HG03135 (cell line): Measurements from ENCODE around the gene MOCOS.

Source experiments
- ATAC-seq: cut with Tn5 transposase; IDR thresholded peaks from one replicate; pipeline ENCODE4 v1.9.1; 2021; ENCODE audit warnings: mild to moderate bottlenecking, moderate library complexity; ENCODE audit not compliant: unreplicated experiment

Gene MOCOS

DNA sequence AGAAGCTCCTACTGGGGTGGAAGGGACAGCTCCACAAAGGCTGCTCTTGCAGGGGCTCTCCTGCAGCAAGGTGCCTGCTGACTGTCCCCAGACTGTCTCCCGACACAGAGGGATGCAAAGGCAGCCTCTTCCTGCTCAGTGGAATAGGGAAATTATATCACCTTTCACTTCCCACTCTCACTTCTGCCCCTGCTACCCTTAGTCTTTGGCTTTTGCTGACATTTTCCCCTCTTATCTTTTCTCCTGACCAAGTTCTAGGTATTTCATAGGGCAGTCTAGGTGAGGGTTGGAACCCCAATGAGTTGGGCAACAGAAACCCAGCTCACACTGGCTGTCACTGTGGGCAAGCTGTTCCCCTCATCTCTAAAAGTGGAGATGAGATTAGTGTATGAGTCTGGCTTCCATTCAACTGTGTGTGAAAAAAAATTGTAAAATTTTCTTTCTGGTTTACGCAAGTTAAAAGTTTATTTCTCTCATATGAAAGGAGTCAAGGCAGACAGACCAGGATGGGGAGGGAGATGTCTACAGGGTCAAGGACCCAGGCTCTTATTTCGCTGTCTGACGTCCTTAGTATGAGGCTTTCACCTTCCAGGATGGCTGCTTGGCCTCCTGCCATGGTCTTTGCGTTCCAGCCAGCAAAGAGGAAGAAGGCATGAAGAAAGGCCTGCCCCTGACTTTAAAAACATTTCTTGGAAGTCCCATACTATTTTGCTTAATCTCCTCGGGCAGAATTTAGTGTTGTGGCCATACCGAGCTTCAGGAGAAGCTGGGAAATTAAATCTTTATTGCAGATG is 7.5 kb upstream of the MOCOS start:
- ATAC-seq: no peak

GRCh38 chr18:36181441-36181840 is 5.9 kb upstream of the MOCOS start:
- ATAC-seq: no peak

DNA sequence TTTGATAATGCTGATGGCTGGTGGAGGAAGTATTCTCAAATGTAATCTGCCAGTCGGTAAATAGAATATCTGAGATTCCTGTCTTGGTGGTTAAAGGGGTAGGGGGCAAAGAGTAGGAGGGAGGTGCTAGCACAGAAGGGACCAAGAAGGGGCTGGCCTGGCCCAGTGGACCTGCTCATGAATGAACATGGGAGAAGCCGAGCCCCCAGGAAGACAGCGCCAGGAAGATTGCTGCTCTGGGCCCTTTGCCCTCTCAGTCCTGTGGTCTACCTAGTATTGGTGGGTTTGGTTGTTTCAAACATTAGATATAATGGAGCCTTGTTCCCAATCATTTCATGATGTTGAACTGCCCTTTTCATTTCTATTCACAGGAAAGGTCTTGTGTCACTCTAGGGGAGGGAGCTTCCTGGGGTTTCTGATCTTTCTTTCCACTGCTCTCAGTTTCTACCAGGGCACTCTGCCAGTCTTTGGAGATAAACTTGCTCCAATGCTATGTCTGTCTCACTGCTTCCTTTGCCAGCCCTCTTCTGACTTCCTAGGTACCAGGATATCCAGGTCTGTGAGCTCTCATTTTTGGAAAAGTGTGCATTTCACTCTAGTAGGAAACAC is 5.3 kb upstream of the MOCOS start:
- ATAC-seq: no peak

- no peak for ATAC-seq
Observed at GRCh38 chr18:36183033-36183432, 4.3 kb upstream of the MOCOS start.

DNA sequence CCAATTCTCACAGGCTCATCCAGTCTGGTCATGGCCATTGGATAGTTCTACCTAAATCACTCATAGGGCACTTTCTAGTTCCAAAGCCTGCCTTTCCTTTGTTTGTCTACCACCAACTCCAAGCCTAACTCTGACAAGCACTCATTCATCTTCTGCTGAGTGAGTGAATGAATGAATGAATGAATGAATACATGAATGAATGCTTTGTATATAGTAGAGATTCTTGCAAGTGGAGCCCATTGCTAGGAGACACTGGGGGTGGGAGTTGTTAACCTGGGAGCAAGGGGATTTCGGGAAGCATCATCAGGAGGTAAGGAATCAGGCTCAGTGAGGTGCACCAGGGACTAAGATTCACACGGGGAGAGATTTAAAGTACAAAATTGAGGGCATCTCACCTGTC is 3.3 kb upstream of the MOCOS start:
- ATAC-seq: no peak

DNA sequence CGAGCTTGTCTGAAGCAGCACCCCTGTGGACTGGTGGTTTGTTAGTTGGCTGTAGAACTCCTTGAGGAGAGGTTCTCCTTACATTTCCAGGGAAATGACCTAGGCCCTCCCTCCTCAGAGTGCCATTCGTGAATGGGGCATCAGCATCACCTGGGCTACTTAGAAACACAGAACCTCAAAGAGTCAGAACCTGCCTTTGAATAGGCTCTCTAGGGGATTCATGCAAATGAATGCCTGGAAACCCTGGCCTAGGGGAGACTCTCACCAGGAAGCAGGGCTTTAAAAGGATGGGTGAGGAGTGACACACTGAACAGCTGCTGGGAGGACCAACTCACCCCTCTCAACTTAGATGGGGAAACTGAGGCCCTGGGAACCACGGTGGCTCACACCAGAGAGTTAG is 2.1 kb upstream of the MOCOS start:
- ATAC-seq: no peak

GRCh38 chr18:36185901-36186460 is 1.3 kb upstream of the MOCOS start:
- ATAC-seq: no peak

GRCh38 chr18:36186461-36187192 is 670 bp upstream of the MOCOS start:
- no peak for ATAC-seq

GRCh38 chr18:36187826-36188721 is 777 bp downstream of the MOCOS start:
- ATAC-seq: no peak

GRCh38 chr18:36188916-36189315 is 1.6 kb downstream of the MOCOS start:
- ATAC-seq: no peak

DNA sequence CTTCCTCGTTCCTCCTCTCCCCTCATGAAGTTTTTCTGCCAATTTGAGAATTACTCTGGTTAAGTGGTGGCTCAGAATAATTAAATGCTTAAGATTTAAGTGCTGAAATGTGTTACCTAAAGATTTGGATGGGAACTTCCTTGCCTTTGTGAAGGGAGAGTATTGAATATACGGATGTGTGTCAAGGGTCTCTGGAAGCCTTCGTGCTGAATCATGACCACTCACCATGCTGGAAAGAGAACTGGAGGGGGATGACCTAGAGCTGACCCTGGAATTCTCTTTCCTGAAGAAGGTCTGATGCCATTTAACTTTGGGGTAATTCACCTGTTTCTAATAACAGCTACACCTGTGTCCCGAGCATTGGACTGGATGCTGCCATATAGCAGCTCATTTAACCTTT is 2.2 kb downstream of the MOCOS start:
- no peak for ATAC-seq

DNA sequence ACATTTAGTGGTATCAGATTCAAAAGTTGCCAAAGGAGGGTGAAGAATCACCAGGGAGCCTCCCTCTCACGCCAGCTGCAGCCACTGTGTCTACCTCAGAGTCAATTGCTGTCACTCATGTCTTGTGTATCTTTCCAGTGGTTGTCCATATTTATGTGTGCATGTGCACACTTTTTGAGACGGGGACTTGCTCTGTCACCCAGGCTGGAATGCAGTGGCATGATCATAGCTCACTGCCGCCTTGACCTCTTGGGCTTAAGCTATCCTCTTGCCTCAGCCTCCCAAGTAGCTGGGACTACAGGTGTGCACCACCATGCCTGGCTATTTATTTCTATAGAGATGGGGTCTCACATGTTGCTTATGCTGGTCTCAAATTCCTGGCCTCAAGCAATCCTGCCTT is 4.0 kb downstream of the MOCOS start:
- ATAC-seq: no peak

GRCh38 chr18:36191711-36192110 is 4.4 kb downstream of the MOCOS start:
- ATAC-seq: no peak

GRCh38 chr18:36194600-36195315 is 7.5 kb downstream of the MOCOS start:
- no peak for ATAC-seq

- no peak for ATAC-seq
Observed at GRCh38 chr18:36195427-36196122, 8.3 kb downstream of the MOCOS start.

DNA sequence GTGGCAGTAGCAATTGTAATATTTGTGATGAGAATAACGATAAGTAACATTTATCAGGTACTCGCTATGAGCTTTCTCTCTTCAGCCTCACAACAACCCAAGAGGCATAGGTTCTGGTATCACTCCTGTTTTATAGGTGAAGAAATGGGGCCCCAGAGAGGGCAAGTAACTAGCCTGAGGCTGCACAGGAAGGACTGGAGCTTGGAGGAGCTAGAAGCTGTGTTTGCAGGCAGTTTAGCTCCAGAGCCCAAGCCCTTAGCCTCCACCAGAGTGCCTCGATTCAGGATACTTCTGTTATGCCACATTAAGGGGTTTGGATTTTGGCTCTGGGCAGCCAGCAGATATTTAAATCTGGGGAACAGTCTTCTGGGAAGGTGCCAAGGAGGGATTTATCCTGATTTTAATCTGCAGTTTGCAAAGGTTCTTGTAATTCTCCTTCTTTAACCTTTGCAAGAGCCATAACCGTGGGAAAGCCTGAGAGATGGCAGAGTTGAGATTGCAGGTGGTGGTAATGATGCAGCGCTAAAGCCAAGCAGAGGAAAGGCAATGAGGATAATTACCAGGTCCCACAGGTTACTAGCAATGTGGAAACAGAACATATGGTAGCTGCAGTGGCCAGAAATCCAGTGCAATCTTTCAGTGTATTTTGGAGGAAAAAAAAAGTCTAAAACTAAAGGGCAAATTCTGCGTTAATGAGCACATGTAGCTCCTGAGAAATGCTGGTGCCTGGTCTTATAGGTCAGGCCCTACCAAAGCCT is 9.1 kb downstream of the MOCOS start:
- ATAC-seq: no peak

GRCh38 chr18:36197511-36198166 is 10.3 kb downstream of the MOCOS start:
- no peak for ATAC-seq

GRCh38 chr18:36199691-36200295 is 12.5 kb downstream of the MOCOS start:
- ATAC-seq: no peak
